GM18505 (cell line): Measurements from ENCODE around the gene STXBP5.

Experiments used
- ATAC-seq: cut with Tn5 transposase; IDR thresholded peaks from one replicate; pipeline ENCODE4 v1.9.1; 2021; ENCODE audit not compliant: unreplicated experiment
- POLR2A ChIP-seq: IDR thresholded peaks from 4 replicates; pipeline ENCODE4 v1.6.1; 2011; ENCODE audit warnings: borderline replicate concordance; ENCODE audit not compliant: insufficient read depth, insufficient read length; ENCODE audit errors: extremely low read depth

Gene STXBP5

GRCh38 chr6:147421903-147422302 lies 217.7 kb downstream of the STXBP5 start:
- no peak for ATAC-seq
- TF ChIP-seq POLR2A: no peak

- no peak for TF ChIP-seq POLR2A
- ATAC-seq: no peak
Observed at GRCh38 chr6:147423111-147423510, 218.9 kb downstream of the STXBP5 start.

DNA sequence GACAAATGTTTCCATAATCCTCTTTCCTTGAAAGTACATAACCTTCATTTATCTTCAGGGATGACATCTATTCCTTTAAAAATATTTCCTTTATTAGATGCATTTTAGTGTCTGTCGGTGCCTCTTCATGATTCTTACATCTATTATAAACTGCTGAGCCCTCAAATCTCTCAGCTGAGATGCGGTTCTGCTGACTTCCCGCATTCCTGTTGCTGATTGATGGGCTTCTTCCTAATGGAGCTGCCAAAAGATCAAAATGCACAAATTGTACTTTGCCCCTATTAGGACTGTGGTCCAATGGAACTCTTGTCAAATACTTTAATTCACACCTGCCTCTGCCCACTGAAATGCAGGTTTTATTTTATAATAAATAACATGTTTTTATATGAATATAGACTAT lies 225.6 kb downstream of the STXBP5 start:
- TF ChIP-seq POLR2A: no peak
- ATAC-seq: no peak

DNA sequence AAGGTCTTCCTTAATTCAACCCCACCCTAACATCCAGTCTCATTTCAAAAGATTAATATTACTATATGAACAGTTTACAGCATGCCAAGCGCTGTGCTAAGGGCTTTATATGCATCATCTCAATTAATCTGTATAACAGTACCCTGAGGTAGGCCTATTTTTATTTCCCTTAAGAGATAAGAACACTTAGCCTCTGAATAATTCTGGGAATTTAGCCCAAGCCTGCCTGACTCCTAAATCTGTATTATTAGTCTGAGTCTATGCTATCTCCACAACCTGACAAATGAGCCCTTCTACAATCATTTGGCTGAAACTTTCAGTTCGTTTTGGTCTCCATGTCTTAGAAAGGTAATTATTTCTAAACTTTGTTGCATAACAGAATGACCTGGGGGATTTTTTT lies 226.6 kb downstream of the STXBP5 start:
- ATAC-seq: no peak
- TF ChIP-seq POLR2A: no peak

- ATAC-seq: no peak
- no peak for TF ChIP-seq POLR2A
Observed at GRCh38 chr6:147434076-147434475, 229.9 kb downstream of the STXBP5 start.

DNA sequence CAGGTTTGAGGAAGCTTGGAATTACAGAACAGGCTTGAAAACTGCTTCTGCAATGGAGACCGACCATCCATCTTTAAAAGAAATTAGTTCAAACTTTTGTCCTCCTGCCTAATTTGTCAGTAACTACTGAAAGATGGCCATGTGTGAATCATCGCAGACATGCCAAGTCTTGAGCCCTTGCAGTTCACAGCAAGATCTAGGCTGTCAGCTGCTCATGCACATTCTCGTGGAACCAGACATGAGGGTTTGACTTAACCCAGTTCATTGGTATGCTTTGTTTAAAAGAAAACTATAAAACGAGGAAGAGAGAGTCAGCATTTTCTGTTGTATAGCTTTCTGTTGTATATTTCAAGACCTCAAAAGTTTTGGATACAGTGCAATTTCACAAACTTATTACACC lies 230.3 kb downstream of the STXBP5 start:
- TF ChIP-seq POLR2A: no peak
- no peak for ATAC-seq

GRCh38 chr6:147437615-147438014 lies 233.4 kb downstream of the STXBP5 start:
- TF ChIP-seq POLR2A: no peak
- ATAC-seq: no peak

DNA sequence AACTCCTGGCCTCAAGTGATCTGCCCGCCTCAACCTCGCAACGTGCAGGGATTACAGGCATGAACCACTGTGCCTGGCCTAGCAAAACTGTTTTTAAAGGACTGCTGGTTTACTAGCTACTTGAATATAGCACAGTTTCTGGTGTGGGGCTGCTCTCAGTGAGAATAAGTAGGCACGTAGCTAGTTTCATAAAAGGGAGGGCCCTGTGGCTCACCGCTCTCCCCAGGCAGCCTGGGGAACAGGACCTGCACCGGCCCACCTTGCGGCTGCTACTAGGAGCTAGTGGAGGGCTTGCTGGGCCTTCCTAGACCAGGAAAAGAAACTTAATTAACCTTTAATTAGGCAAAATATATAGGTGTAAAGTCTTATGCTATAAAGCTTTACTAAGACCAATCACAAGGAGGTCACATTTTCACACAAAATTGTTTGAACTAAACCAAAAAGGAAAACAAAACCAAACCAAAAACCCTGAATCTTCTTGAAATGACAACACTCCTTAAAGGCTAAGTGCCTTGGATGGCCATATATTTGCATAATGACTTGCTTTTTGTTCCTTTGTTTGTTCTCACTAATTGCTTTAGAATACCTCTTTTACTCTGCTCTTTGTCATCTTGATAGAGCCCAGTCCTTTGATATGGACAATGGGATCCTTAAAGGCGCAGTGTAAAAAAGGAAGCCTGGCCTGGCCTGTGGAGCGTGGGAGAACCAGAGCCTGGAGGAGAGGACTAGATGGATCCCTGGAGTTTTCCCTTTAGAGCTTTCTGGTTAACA lies 234.7 kb downstream of the STXBP5 start:
- ATAC-seq: no peak
- no peak for TF ChIP-seq POLR2A
